RWPE1 (cell line): ENCODE data around the gene UFSP2.

Experiments
- CTCF ChIA-PET: fragments of 350-600 bp; sonication (Branson Sonifier 250); formaldehyde crosslinking; extraction: SDS; loops from one replicate; lab custom pipeline; 2021; lab: Yijun Ruan, JAX
- POLR2A ChIA-PET: fragments of 400-600 bp; formaldehyde crosslinking; extraction: SDS; loops from one replicate; lab custom pipeline; 2020; ENCODE audit warnings: antibody characterized with exemption; ENCODE audit not compliant: low non-redundant PET; lab: Yijun Ruan, JAX
- DNase-seq: peaks from one replicate; pipeline ENCODE4 v3.0.0; 2012; ENCODE audit warnings: low spot score
- H3K27ac ChIP-seq: fragments of 450-650 bp; 2 replicates; pipeline ENCODE4 v1.5.1; 2017
- TF ChIP-seq, protein P1 (sequence below): fragments of 450-650 bp; conservative IDR thresholded peaks from 2 replicates; pipeline ENCODE4 v1.5.1; 2017; ENCODE audit warnings: low read depth, mild to moderate bottlenecking

Gene UFSP2

DNA sequence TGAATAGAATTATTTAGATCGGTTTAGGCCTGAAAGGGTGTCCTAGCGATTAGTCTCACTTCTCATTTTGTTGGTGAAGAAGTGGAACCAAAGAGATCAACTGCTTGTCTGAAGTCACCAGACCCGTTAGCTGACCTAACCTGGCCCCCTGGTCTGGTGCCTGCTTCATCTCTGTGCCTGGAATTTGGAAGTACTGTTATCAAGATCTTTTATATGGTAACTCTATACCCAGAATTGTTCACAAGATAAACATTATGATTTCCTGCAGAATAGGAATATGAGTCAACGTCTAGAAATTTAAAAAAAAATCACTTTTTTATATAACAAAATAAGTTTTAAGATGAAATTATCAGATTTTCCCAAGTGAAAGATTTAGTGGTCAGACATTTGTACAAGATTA is 67.2 kb downstream of the UFSP2 start:
- TF ChIP-seq, protein P1, sequence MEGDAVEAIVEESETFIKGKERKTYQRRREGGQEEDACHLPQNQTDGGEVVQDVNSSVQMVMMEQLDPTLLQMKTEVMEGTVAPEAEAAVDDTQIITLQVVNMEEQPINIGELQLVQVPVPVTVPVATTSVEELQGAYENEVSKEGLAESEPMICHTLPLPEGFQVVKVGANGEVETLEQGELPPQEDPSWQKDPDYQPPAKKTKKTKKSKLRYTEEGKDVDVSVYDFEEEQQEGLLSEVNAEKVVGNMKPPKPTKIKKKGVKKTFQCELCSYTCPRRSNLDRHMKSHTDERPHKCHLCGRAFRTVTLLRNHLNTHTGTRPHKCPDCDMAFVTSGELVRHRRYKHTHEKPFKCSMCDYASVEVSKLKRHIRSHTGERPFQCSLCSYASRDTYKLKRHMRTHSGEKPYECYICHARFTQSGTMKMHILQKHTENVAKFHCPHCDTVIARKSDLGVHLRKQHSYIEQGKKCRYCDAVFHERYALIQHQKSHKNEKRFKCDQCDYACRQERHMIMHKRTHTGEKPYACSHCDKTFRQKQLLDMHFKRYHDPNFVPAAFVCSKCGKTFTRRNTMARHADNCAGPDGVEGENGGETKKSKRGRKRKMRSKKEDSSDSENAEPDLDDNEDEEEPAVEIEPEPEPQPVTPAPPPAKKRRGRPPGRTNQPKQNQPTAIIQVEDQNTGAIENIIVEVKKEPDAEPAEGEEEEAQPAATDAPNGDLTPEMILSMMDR, result no peak
- H3K27ac ChIP-seq, result no peak overlapping the region
- no peak for DNase-seq
- CTCF ChIA-PET, result interaction anchor here (0.7 kb wide), 1 partner anchor 239 kb away, joined by 6 read pairs; no protein-coding TSS in a partner anchor
- POLR2A ChIA-PET, result no interaction called here

DNA sequence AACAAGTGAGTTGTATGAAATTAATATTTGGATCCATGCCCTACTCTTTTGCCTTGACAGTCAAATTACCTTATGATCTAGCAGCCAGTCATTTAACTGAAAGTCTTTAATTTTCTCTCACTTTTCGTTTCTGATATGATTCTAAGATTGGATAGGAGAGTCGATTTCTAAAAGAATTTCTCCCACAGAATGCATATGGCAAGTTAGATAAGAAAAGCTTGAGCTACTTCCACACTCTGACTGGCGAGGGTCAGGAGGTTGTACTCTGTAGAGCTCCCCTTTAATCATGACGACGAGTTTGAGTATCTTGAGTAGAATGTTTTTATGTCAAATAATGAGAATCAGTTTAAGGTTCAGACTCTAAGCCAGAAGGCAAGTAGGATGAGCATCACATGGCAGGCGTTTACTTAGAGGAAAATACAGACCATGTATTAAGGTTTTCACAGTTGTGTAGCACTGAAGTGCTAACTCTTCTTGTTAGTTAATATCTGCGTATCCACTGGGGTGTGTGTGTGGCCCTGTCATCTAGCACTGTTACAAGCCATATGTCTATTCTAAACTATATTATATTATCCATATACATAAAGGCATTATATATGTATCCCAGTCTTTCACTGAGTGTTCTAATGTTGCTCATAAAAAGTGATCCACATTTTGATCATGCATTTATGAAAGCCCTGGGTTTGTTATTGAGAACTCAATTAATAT is 67.9 kb downstream of the UFSP2 start:
- no peak for DNase-seq
- no peak overlapping the region for H3K27ac ChIP-seq
- POLR2A ChIA-PET, result no interaction called here
- TF ChIP-seq, protein P1, result no peak
- CTCF ChIA-PET, result no interaction called here

DNA sequence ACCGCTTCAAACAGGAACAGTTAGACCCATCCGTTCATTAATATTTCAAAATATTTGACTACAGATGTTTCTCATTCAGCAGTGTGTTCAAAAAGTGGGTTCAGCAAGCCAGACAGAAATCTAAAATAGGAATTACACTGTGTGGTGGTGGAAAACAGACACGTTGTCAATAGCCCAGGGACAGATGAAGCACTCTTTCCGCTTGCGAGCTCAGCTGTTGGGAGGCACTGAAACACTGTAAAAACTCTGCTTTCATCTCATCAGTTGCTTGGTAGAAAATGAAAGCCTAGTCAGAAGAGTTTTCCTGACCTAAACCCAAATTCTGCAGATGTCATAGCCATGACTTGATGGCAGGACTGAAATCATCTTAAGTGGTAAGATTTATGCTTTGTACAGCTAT is 68.6 kb downstream of the UFSP2 start:
- DNase-seq, result no peak
- no peak overlapping the region for H3K27ac ChIP-seq
- POLR2A ChIA-PET, result no interaction called here
- CTCF ChIA-PET, result no interaction called here
- TF ChIP-seq, protein P1, result no peak

DNA sequence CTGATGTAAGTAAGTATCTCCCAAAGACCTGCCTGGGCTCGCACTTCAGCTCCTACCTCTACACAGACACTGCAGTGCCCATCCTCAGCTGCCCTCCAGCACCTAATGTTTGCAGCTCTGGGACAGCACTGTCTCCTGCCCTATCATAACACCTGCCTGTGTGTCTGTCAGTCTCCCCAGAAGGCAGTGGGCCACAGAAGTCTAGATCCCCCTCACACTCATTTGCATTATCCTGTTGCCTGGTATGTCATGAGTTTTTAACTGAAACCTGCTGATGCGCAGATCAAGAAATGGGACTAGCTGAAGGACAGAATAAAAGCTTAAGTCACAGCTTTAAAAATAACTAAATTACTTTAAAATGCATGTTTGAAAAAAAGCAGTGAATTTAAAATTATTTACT is 73.0 kb downstream of the UFSP2 start:
- TF ChIP-seq, protein P1, result no peak
- no peak overlapping the region for H3K27ac ChIP-seq
- ChIA-PET POLR2A (interaction anchor here (0.8 kb wide), 1 partner anchor 43 kb away, joined by 3 read pairs; the partner anchor contains the start of gene LRP2BP), CTCF (interaction anchor here (0.6 kb wide), 1 partner anchor 74 kb away, joined by 4 read pairs; no protein-coding TSS in a partner anchor)
- DNase-seq, result no peak

DNA sequence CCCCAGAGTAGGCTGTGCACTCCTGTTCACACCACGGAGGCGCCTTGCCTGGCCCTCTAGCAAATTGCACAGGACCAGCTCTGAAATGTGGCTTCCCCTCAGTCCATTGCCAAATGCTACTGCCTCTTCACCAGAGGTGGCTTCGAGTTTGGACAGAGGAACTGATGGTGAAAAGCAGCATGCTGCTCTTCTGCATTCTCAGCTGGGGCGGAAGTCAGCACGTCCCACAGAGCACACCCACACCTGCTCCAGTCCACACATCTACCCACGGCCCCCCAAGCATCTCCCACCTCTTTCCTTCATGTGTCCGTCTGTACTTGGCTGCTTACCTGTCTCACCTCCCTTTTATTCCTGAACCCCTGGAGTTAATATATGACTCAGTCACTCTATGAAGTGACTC is 73.6 kb downstream of the UFSP2 start:
- no peak overlapping the region for H3K27ac ChIP-seq
- CTCF ChIA-PET, result interaction anchor here (0.6 kb wide), 1 partner anchor 75 kb away, joined by 4 read pairs; no protein-coding TSS in a partner anchor
- DNase-seq, result no peak
- TF ChIP-seq, protein P1, result no peak
- POLR2A ChIA-PET, result interaction anchor here (0.8 kb wide), 1 partner anchor 43 kb away, joined by 3 read pairs; the partner anchor contains the start of gene LRP2BP

DNA sequence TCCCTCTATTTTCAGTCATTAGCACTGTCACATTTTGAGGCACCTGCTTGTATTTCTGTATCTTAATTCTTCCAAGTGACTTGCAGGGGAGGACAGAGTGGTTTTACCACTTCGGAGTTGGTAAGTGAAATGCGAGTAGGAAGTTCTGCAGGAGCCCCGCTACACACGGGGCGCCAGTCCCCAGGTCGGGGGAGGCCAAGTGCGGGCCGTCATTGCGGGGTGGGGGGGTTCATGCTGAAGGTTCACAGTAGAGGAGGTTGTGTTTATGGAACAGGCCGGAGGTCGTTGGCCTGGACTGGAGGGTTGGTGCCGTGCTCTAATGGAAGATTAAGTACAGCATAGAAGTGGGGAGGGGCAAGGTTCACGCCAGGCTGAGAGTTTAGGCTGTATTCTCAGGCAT is 74.1 kb downstream of the UFSP2 start:
- ChIA-PET CTCF (no interaction called here), POLR2A (no interaction called here)
- H3K27ac ChIP-seq, result no peak overlapping the region
- no peak for DNase-seq
- TF ChIP-seq, protein P1, result no peak
